PC-3 (cell line): ENCODE measurements around the gene ZNF134. TPM values are rescaled to one million over a fixed set of nuclear protein-coding genes. Genes with fewer than 3 reads are reported as not detected.

ENCODE experiments used
- ATAC-seq: fragments of 200-7000 bp; cut with Tn5 transposase; 2 replicates; pipeline ENCODE4 v1.9.1; 2020; ENCODE audit warnings: mild to moderate bottlenecking, moderate library complexity
- BruUV-seq: library from RNA; stranded (reverse); fragments of 400-500 nt; replicated peaks from 2 replicates; lab custom pipeline; 2021; lab: Mats Ljungman, UMichigan
- CTCF ChIA-PET: fragments of 300-600 bp; sonication (Branson Sonifier 250); formaldehyde crosslinking; loops from one replicate; lab custom pipeline; 2022; ENCODE audit warnings: antibody characterized with exemption; lab: Charles Lee
- POLR2A ChIA-PET: fragments of 300-600 bp; sonication (Branson Sonifier 250); formaldehyde crosslinking; loops from one replicate; lab custom pipeline; 2022; ENCODE audit warnings: antibody characterized with exemption; ENCODE audit not compliant: unreplicated experiment; lab: Charles Lee
- DNase-seq: peaks from one replicate; pipeline ENCODE4 v3.0.0-alpha.2; 2015
- H2AFZ ChIP-seq: fragments of 300-600 bp; sonication (generic); 2 replicates; pipeline ENCODE4 v1.6.0; 2016; ENCODE audit warnings: antibody characterized with exemption, low read length
- H3F3A ChIP-seq: fragments of 300-600 bp; sonication (generic); one replicate; pipeline ENCODE4 v1.6.0; 2017; ENCODE audit warnings: antibody characterized with exemption, low read length, control low read depth, mild to moderate bottlenecking; ENCODE audit not compliant: unreplicated experiment
- H3K27ac ChIP-seq: fragments of 300-600 bp; sonication (generic); 2 replicates; pipeline ENCODE4 v1.5.1; 2016; ENCODE audit warnings: mild to moderate bottlenecking, low read length
- H3K27me3 ChIP-seq: fragments of 300-600 bp; sonication (generic); 2 replicates; pipeline ENCODE4 v1.6.1; 2016; ENCODE audit warnings: low read length, mixed read lengths
- H3K36me3 ChIP-seq: fragments of 300-600 bp; sonication (generic); 2 replicates; pipeline ENCODE4 v1.6.1; 2016; ENCODE audit warnings: low read depth, mixed run types, low read length, mixed read lengths
- H3K4me1 ChIP-seq: fragments of 300-600 bp; sonication (generic); 2 replicates; pipeline ENCODE4 v1.5.1; 2016; ENCODE audit warnings: low read length; ENCODE audit not compliant: insufficient read depth
- H3K4me2 ChIP-seq: fragments of 300-600 bp; sonication (generic); 2 replicates; pipeline ENCODE4 v1.6.0; 2016; ENCODE audit warnings: low read length
- H3K4me3 ChIP-seq: fragments of 300-600 bp; sonication (generic); 2 replicates; pipeline ENCODE4 v1.5.1; 2016; ENCODE audit warnings: mild to moderate bottlenecking, low read length, mixed read lengths
- H3K79me2 ChIP-seq: fragments of 300-600 bp; sonication (generic); 2 replicates; pipeline ENCODE4 v1.6.1; 2017; ENCODE audit warnings: low read length, mixed read lengths
- H3K9ac ChIP-seq: fragments of 300-600 bp; sonication (generic); 2 replicates; pipeline ENCODE4 v1.6.0; 2016; ENCODE audit warnings: mild to moderate bottlenecking, low read length
- H3K9me2 ChIP-seq: fragments of 300-600 bp; sonication (generic); replicated peaks from 2 replicates; pipeline ENCODE4 v1.6.1; 2016; ENCODE audit warnings: mixed run types, low read length, mixed read lengths
- H3K9me3 ChIP-seq: fragments of 300-600 bp; sonication (generic); 2 replicates; pipeline ENCODE4 v1.6.1; 2016; ENCODE audit warnings: low read length, mixed read lengths
- H4K20me1 ChIP-seq: fragments of 300-600 bp; sonication (generic); 2 replicates; pipeline ENCODE4 v1.6.1; 2016; ENCODE audit warnings: low read length, mixed read lengths
- CTCF ChIP-seq: fragments of 300-600 bp; sonication (generic); conservative IDR thresholded peaks from 2 replicates; pipeline ENCODE4 v1.5.1; 2017; ENCODE audit warnings: antibody characterized with exemption, low read depth, mild to moderate bottlenecking, low read length
- EZH2 ChIP-seq: fragments of 300-600 bp; sonication (generic); IDR thresholded peaks from one replicate; pipeline ENCODE4 v1.6.1; 2017; ENCODE audit warnings: antibody characterized with exemption, mild to moderate bottlenecking, low read length; ENCODE audit not compliant: unreplicated experiment
- EZH2phosphoT487 ChIP-seq: fragments of 300-600 bp; sonication (generic); IDR thresholded peaks from 2 replicates; pipeline ENCODE4 v1.6.1; 2018; ENCODE audit warnings: mild to moderate bottlenecking, antibody characterized with exemption, low read length, borderline replicate concordance
- intact Hi-C: fragments of 100-400 bp; cut with micrococcal nuclease; formaldehyde crosslinking; loops from 2 replicates; pipeline ENCODE4 v1.9.0; 2023
- total RNA-seq: library from RNA; depleted of rRNA; stranded (reverse); fragments of >200 nt; gene quantifications from 2 replicates; pipeline ENCODE4 v1.2.3, GENCODE V29; 2014

ZNF134 gene
- total RNA-seq, 1 experiment from 2014 or later, result 22.3 TPM

- no peaks in the 10 kb centered on the region for H3K9me2 ChIP-seq
- CTCF ChIA-PET, result no interaction called here
- H3K4me1 ChIP-seq, result 0 out of 2 replicates have a peak, but pooled peaks cover 4% of the 10 kb centered on the region
- peak; percentile 92 for ATAC-seq
- H3K4me3 ChIP-seq, result peak overlapping the region; percentile 71
- POLR2A ChIA-PET, result no interaction called here
- peak overlapping the region; percentile 92 for H3K4me2 ChIP-seq
- H3K79me2 ChIP-seq, result no peaks in the 10 kb centered on the region
- no peaks in the 10 kb centered on the region for H4K20me1 ChIP-seq
- H3K9me3 ChIP-seq, result no peaks in the 10 kb centered on the region
- no peaks in the 10 kb centered on the region for H3K36me3 ChIP-seq
- TF ChIP-seq EZH2 (no peak), CTCF (no peak), EZH2phosphoT487 (no peak)
- H3K27me3 ChIP-seq, result peaks cover 14% of the 10 kb centered on the region; the same call in 1 of the 2 replicates
- BruUV-seq, result no TSS peak
- intact Hi-C loops, result no loop called here
- H3K9ac ChIP-seq, result no peak overlapping the region
- DNase-seq, result peak; percentile 31
- H3F3A ChIP-seq, result no peaks in the 10 kb centered on the region
- H3K27ac ChIP-seq, result no peak overlapping the region
- H2AFZ ChIP-seq, result peak overlapping the region; percentile 91
Measured at GRCh38 chr19:57664269-57665127, 50.5 kb downstream of the ZNF134 start.

GRCh38 chr19:57665261-57665806 is 51.3 kb downstream of the ZNF134 start:
- POLR2A ChIA-PET, result no interaction called here
- no TSS peak for BruUV-seq
- H3K4me3 ChIP-seq, result no peak overlapping the region

More at GRCh38 chr19:57665261-57665806, 51.3 kb downstream of the ZNF134 start:
- Histone ChIP-seq H3K36me3 (no peaks in the 10 kb centered on the region), H3K4me1 (0 out of 2 replicates have a peak, but pooled peaks cover 4% of the 10 kb centered on the region), H3K4me2 (no peak overlapping the region), H3F3A (no peaks in the 10 kb centered on the region), H3K9ac (no peak overlapping the region), H3K79me2 (no peaks in the 10 kb centered on the region), H3K9me2 (no peaks in the 10 kb centered on the region), H3K9me3 (no peaks in the 10 kb centered on the region), H4K20me1 (no peaks in the 10 kb centered on the region), H3K27me3 (peaks cover 7% of the 10 kb centered on the region; the same call in 1 of the 2 replicates), H3K27ac (no peak overlapping the region), H2AFZ (no peak overlapping the region)
- no peak for ATAC-seq
- intact Hi-C loops, result no loop called here
- CTCF ChIA-PET, result no interaction called here
- DNase-seq, result no peak
- TF ChIP-seq EZH2 (no peak), EZH2phosphoT487 (no peak), CTCF (no peak)
